HS-5 (cell line): Measurements from ENCODE around the gene ZNF133.
"Not testable (repeated sequence)": the region's sequence is repeated elsewhere in the genome, so short reads cannot be mapped to it uniquely, and the experiment has no call there.

ENCODE experiments used
- DNase-seq: peaks from one replicate; pipeline ENCODE4 v3.0.0-alpha.2; 2012; ENCODE audit warnings: low read depth

Gene ZNF133

GRCh38 chr20:18287915-18288748 is at the start of gene ZNF133:
TSS of gene ZNF133 (plus strand) at chr20:18288527. CDS start at chr20:18305687, 17,160 bp downstream.
- peak; percentile 86 for DNase-seq

GRCh38 chr20:18240997-18241396 is 47.3 kb upstream of the ZNF133 start:
- no peak for DNase-seq

GRCh38 chr20:18243802-18244201 is 44.5 kb upstream of the ZNF133 start:
- no peak for DNase-seq

- DNase-seq: not testable (repeated sequence)
These were observed 39.8 kb upstream of the ZNF133 start for GRCh38 chr20:18248545-18248944.

- no peak for DNase-seq
These were observed 38.1 kb upstream of the ZNF133 start for GRCh38 chr20:18250217-18250616.

- no peak for DNase-seq
These were observed 35.5 kb upstream of the ZNF133 start for GRCh38 chr20:18252597-18253451.

GRCh38 chr20:18254615-18255014 is 33.7 kb upstream of the ZNF133 start:
- DNase-seq: no peak

- no peak for DNase-seq
These were observed 32.8 kb upstream of the ZNF133 start for GRCh38 chr20:18255526-18255925.

- no peak for DNase-seq
These were observed 31.8 kb upstream of the ZNF133 start for GRCh38 chr20:18256440-18257090.

GRCh38 chr20:18258126-18258860 is 30.0 kb upstream of the ZNF133 start:
- no peak for DNase-seq

GRCh38 chr20:18259730-18260129 is 28.6 kb upstream of the ZNF133 start:
- DNase-seq: no peak

- DNase-seq: no peak
These were observed 24.6 kb upstream of the ZNF133 start for GRCh38 chr20:18263723-18264122.

- no peak for DNase-seq
These were observed 22.9 kb upstream of the ZNF133 start for GRCh38 chr20:18265441-18265840.

- DNase-seq: no peak
These were observed 22.0 kb upstream of the ZNF133 start for GRCh38 chr20:18266282-18266681.

GRCh38 chr20:18267815-18268214 is 20.5 kb upstream of the ZNF133 start:
- no peak for DNase-seq

GRCh38 chr20:18271160-18271559 is 17.2 kb upstream of the ZNF133 start:
- DNase-seq: no peak

- no peak for DNase-seq
These were observed 15.9 kb upstream of the ZNF133 start for GRCh38 chr20:18272451-18272850.

- no peak for DNase-seq
These were observed 14.6 kb upstream of the ZNF133 start for GRCh38 chr20:18273738-18274137.

- not testable (repeated sequence) for DNase-seq
These were observed 12.4 kb upstream of the ZNF133 start for GRCh38 chr20:18275960-18276359.

- no peak for DNase-seq
These were observed 11.5 kb upstream of the ZNF133 start for GRCh38 chr20:18276821-18277220.

GRCh38 chr20:18279242-18279641 is 9.1 kb upstream of the ZNF133 start:
- no peak for DNase-seq
